SK-N-SH (cell line): Measurements from ENCODE around the gene SYT17. TPM values are rescaled to one million over a fixed set of nuclear protein-coding genes. Genes with fewer than 3 reads are reported as not detected.

ENCODE experiments used
- CTCF ChIA-PET: fragments of 300-600, 350-600 bp; formaldehyde crosslinking; extraction: SDS; loops from one replicate; lab custom pipeline; 2021; lab: Yijun Ruan, JAX
- POLR2A ChIA-PET: fragments of 350-600 bp; sonication (Branson Sonifier 250); formaldehyde crosslinking; extraction: SDS; loops from one replicate; lab custom pipeline; 2020; ENCODE audit warnings: antibody characterized with exemption, inconsistent platforms; lab: Yijun Ruan, JAX
- DNase-seq: peaks from one replicate; pipeline ENCODE4 v3.0.0; 2012
- H2AFZ ChIP-seq: fragments of 200-600 bp; sonication (generic); 2 replicates; pipeline ENCODE4 v1.8.1; 2016; ENCODE audit warnings: antibody characterized with exemption, mild to moderate bottlenecking, low read depth
- H3F3A ChIP-seq: fragments of 200-600 bp; sonication (generic); replicated peaks from 2 replicates; pipeline ENCODE3; 2016; ENCODE audit warnings: antibody characterized with exemption, mild to moderate bottlenecking; ENCODE audit not compliant: insufficient read depth
- H3K27ac ChIP-seq, 2 experiments: fragments of 200-500 bp in 1 of 2; fragments of 200-600 bp in 1 of 2; sonication (Bioruptor generic) in 1 of 2; sonication (generic), shearing (Covaris generic) in 1 of 2; 2 replicates each; pipeline versions ENCODE4 v1.5.1 to v1.6.1; 2014 to 2016; ENCODE audit warnings: low read depth in 2 of 2, inconsistent platforms in 1 of 2, low read length in 1 of 2, mild to moderate bottlenecking in 1 of 2, mixed read lengths in 1 of 2
- H3K27me3 ChIP-seq: fragments of 200-600 bp; sonication (generic), shearing (Covaris generic); 2 replicates; pipeline ENCODE4 v1.6.1; 2016; ENCODE audit warnings: mixed run types; ENCODE audit not compliant: insufficient read depth
- H3K36me3 ChIP-seq, 2 experiments: fragments of 200-500 bp in 1 of 2; fragments of 200-600 bp in 1 of 2; sonication (Bioruptor generic) in 1 of 2; sonication (generic) in 1 of 2; replicated peaks in 1 of 2; 2 replicates each; pipeline versions ENCODE3 to v1.5.1; 2014 to 2016; ENCODE audit warnings: low read length in 1 of 2, mild to moderate bottlenecking in 1 of 2; ENCODE audit not compliant: insufficient read depth in 2 of 2, control insufficient read depth in 1 of 2
- H3K4me1 ChIP-seq, 2 experiments: fragments of 200-500 bp in 1 of 2; fragments of 200-600 bp in 1 of 2; sonication (Bioruptor generic) in 1 of 2; sonication (generic), shearing (Covaris generic) in 1 of 2; 2 replicates each; pipeline versions ENCODE4 v1.5.1 to v1.6.1; 2014 to 2016; ENCODE audit warnings: low read depth in 1 of 2, low read length in 1 of 2, mixed run types in 1 of 2; ENCODE audit not compliant: insufficient read depth in 2 of 2, control insufficient read depth in 1 of 2
- H3K4me2 ChIP-seq: fragments of 200-600 bp; sonication (generic), shearing (Covaris generic); 2 replicates; pipeline ENCODE4 v1.6.1; 2017; ENCODE audit warnings: mixed run types
- H3K4me3 ChIP-seq, 2 experiments: fragments of 200-500 bp in 1 of 2; fragments of 200-600 bp in 1 of 2; sonication (Bioruptor generic) in 1 of 2; sonication (generic), shearing (Covaris generic) in 1 of 2; 2 replicates each; pipeline versions ENCODE4 v1.5.1 to v1.8.1; 2014 to 2016; ENCODE audit warnings: low read depth in 2 of 2, inconsistent platforms in 1 of 2, low read length in 1 of 2, mild to moderate bottlenecking in 1 of 2, mixed read lengths in 1 of 2, moderate library complexity in 1 of 2
- H3K79me2 ChIP-seq: fragments of 200-600 bp; sonication (generic); 2 replicates; pipeline ENCODE4 v1.8.1; 2017; ENCODE audit warnings: mild to moderate bottlenecking; ENCODE audit not compliant: insufficient read depth
- H3K9ac ChIP-seq: fragments of 200-600 bp; sonication (generic); 2 replicates; pipeline ENCODE4 v1.6.1; 2017; ENCODE audit warnings: mixed run types
- H3K9me2 ChIP-seq: fragments of 200-600 bp; sonication (generic); 2 replicates; pipeline ENCODE4 v1.6.1; 2017; ENCODE audit warnings: mixed run types
- H3K9me3 ChIP-seq: fragments of 200-600 bp; sonication (generic); 2 replicates; pipeline ENCODE4 v1.6.1; 2017; ENCODE audit warnings: mixed run types, mild to moderate bottlenecking, moderate library complexity
- H4K20me1 ChIP-seq: fragments of 200-600 bp; sonication (generic); 2 replicates; pipeline ENCODE4 v1.6.1; 2017; ENCODE audit warnings: mild to moderate bottlenecking, mixed run types; ENCODE audit not compliant: insufficient read depth
- ELF1 ChIP-seq: IDR thresholded peaks from 2 replicates; pipeline ENCODE4 v1.4.0; 2012
- EZH2phosphoT487 ChIP-seq: fragments of 200-600 bp; sonication (generic); IDR thresholded peaks from 2 replicates; pipeline ENCODE4 v1.6.1; 2017; ENCODE audit warnings: low read depth, mixed run types, mild to moderate bottlenecking, antibody characterized with exemption, moderate library complexity, borderline replicate concordance
- FOSL2 ChIP-seq: IDR thresholded peaks from 2 replicates; pipeline ENCODE4 v1.4.0; 2012; ENCODE audit warnings: low read depth, mild to moderate bottlenecking, moderate library complexity, borderline replicate concordance
- FOXJ3 ChIP-seq: sonication (generic); formaldehyde crosslinking; IDR thresholded peaks from 2 replicates; pipeline ENCODE4 v1.5.1; 2020; ENCODE audit warnings: mild to moderate bottlenecking, missing genetic modification reagents
- FOXM1 ChIP-seq: IDR thresholded peaks from 2 replicates; pipeline ENCODE4 v1.4.0; 2012; ENCODE audit warnings: low read depth, mild to moderate bottlenecking
- GABPA ChIP-seq: IDR thresholded peaks from 2 replicates; pipeline ENCODE4 v1.4.0; 2012; ENCODE audit warnings: low read depth, mild to moderate bottlenecking
- GATA2 ChIP-seq: sonication (generic); formaldehyde crosslinking; IDR thresholded peaks from 2 replicates; pipeline ENCODE4 v1.5.0; 2020; ENCODE audit warnings: mild to moderate bottlenecking, missing genetic modification reagents
- JUND ChIP-seq: IDR thresholded peaks from 2 replicates; pipeline ENCODE4 v1.4.0; 2012
- MEF2A ChIP-seq: IDR thresholded peaks from 2 replicates; pipeline ENCODE4 v1.4.0; 2012; ENCODE audit warnings: low read depth, borderline replicate concordance
- NRF1 ChIP-seq: IDR thresholded peaks from 2 replicates; pipeline ENCODE4 v1.6.1; 2012; ENCODE audit warnings: low read depth, mild to moderate bottlenecking, low read length
- POLR2AphosphoS5 ChIP-seq: IDR thresholded peaks from 2 replicates; pipeline ENCODE4 v1.6.1; 2012; ENCODE audit warnings: low read depth, low read length
- RCOR1 ChIP-seq: fragments of 150-350 bp; IDR thresholded peaks from 2 replicates; pipeline ENCODE4 v1.6.1; 2017; ENCODE audit warnings: antibody characterized with exemption, low read length
- RFX5 ChIP-seq: IDR thresholded peaks from 2 replicates; pipeline ENCODE4 v1.6.1; 2012; ENCODE audit warnings: mild to moderate bottlenecking, improper control_type of control experiment, low read length
- RXRA ChIP-seq: IDR thresholded peaks from 2 replicates; pipeline ENCODE4 v1.4.0; 2012; ENCODE audit warnings: low read depth, mild to moderate bottlenecking, borderline replicate concordance
- SIN3A ChIP-seq: IDR thresholded peaks from 2 replicates; pipeline ENCODE4 v1.6.1; 2012; ENCODE audit warnings: low read depth, mild to moderate bottlenecking, low read length, moderate library complexity, borderline replicate concordance
- TAF1 ChIP-seq: IDR thresholded peaks from 2 replicates; pipeline ENCODE4 v1.6.1; 2012; ENCODE audit warnings: low read depth, mild to moderate bottlenecking, low read length, moderate library complexity, borderline replicate concordance
- TEAD4 ChIP-seq: IDR thresholded peaks from 2 replicates; pipeline ENCODE4 v1.4.0; 2012; ENCODE audit warnings: mild to moderate bottlenecking, borderline replicate concordance; ENCODE audit not compliant: insufficient read depth
- YY1 ChIP-seq: IDR thresholded peaks from 2 replicates; pipeline ENCODE4 v1.4.0; 2012; ENCODE audit warnings: low read depth, mild to moderate bottlenecking
- WGBS: methylation state at CpG from one replicate; pipeline ENCODE4 v1.1.6; 2017; ENCODE audit warnings: low lambda C conversion rate; 5-methylcytosine and 5-hydroxymethylcytosine counted together
- polyA plus RNA-seq, 3 experiments: library from polyadenylated mRNA; depleted of rRNA; stranded (reverse); fragments of >200 nt; gene quantifications; 2 replicates each; pipeline ENCODE4 v1.2.3, GENCODE V29; 2012
- TF ChIP-seq, protein P1 (sequence below): fragments of 150-350 bp; IDR thresholded peaks from 2 replicates; pipeline ENCODE4 v1.6.1; 2017; ENCODE audit warnings: antibody characterized with exemption, low read length, low read depth, borderline replicate concordance
- TF ChIP-seq, protein P2 (sequence below): IDR thresholded peaks from 2 replicates; pipeline ENCODE4 v1.4.0; 2012; ENCODE audit warnings: low read depth
- TF ChIP-seq, protein P3 (sequence below): fragments of 200-600 bp; sonication (generic); IDR thresholded peaks from 2 replicates; pipeline ENCODE4 v1.6.1; 2017; ENCODE audit warnings: antibody characterized with exemption, mild to moderate bottlenecking, moderate library complexity
- TF ChIP-seq, protein P4 (sequence below): fragments of 150-350 bp; IDR thresholded peaks from 2 replicates; pipeline ENCODE4 v1.6.1; 2016; ENCODE audit warnings: mild to moderate bottlenecking, low read depth, low read length
- TF ChIP-seq, protein P5 (sequence below): IDR thresholded peaks from 2 replicates; pipeline ENCODE4 v1.4.0; 2012; ENCODE audit warnings: low read depth, borderline replicate concordance

Gene SYT17
- polyA plus RNA-seq, 1 of the 3 experiments (the other 2 are of a cell fraction) = 0.21 TPM

DNA sequence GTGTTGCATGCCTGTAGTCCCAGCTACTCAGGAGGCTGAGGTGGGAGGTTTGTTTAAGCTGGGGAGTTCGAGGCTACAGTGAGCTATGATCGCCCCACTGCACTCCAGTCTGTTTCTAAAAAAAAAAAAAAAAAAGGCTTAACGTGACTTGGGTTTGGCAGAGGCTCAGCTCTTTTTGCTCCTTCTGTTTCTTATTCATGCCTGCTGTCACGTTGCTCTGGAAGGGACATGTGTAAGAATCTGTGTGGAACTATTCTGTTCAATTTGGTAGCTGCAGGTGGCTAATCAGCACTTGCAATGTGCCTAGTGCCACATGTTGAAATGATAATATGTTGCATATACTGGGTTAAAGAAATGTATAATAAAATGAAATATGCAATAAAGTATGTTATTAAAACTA is 20.9 kb upstream of the SYT17 start:
- WGBS = 29% methylated on average over 4 of the region's 4 CpGs
- no peak overlapping the region for H3K4me3 ChIP-seq
- no peaks in the 10 kb centered on the region for H3K9me2 ChIP-seq
- H3K4me2 ChIP-seq = no peak overlapping the region
- peaks cover 0 to 3% of the 10 kb centered on the region in 2 experiments; a peak in 1 of 4 replicates for H3K4me1 ChIP-seq
- no peaks in the 10 kb centered on the region for H3K79me2 ChIP-seq
- POLR2A ChIA-PET = no interaction called here
- H2AFZ ChIP-seq = no peak overlapping the region
- no peak overlapping the region for H3K9ac ChIP-seq
- H3K27me3 ChIP-seq = no peaks in the 10 kb centered on the region
- CTCF ChIA-PET = interaction anchor here (1.8 kb wide), 1 partner anchor 61 kb away, joined by 5 read pairs; no protein-coding TSS in a partner anchor
- H3K27ac ChIP-seq = no peak overlapping the region
- DNase-seq = no peak
- H3K36me3 ChIP-seq = no peaks in the 10 kb centered on the region
- H4K20me1 ChIP-seq = no peaks in the 10 kb centered on the region
- TF ChIP-seq RFX5 = no peak
- TF ChIP-seq FOXJ3 (CRISPR knock-in tag) = no peak
- TF ChIP-seq MEF2A = no peak
- TF ChIP-seq, protein P1, sequence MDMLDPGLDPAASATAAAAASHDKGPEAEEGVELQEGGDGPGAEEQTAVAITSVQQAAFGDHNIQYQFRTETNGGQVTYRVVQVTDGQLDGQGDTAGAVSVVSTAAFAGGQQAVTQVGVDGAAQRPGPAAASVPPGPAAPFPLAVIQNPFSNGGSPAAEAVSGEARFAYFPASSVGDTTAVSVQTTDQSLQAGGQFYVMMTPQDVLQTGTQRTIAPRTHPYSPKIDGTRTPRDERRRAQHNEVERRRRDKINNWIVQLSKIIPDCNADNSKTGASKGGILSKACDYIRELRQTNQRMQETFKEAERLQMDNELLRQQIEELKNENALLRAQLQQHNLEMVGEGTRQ = no peak
- no peak for TF ChIP-seq ELF1
- TF ChIP-seq FOSL2 = no peak
- no peak for TF ChIP-seq NRF1
- TF ChIP-seq GATA2 = no peak
- TF ChIP-seq YY1 = no peak
- no peak for TF ChIP-seq JUND
- TF ChIP-seq, protein P2, sequence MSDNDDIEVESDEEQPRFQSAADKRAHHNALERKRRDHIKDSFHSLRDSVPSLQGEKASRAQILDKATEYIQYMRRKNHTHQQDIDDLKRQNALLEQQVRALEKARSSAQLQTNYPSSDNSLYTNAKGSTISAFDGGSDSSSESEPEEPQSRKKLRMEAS = no peak
- TF ChIP-seq TEAD4 = no peak
- H3K9me3 ChIP-seq = no peaks in the 10 kb centered on the region
- H3F3A ChIP-seq = no peaks in the 10 kb centered on the region

DNA sequence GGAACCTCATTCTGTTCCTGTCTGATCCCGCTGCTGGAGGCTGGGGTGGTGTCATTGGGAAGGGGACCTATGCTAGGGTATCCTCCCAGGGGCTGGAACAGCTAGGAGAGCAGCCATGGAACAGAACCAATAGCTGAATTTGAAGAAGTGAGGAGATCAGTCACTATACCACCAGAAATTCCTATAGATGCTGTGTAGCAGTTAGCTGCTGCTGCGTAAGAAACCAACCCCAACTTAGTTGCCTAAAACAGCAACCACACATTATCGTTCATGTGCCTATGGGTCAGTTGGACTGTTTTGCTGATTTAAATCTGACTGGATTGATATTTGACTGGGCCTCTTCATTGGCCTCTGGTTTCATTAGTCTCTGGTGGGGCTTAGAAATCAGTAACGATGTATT is 20.4 kb upstream of the SYT17 start:
- no peak overlapping the region for H3K4me2 ChIP-seq
- H3K4me1 ChIP-seq = peaks cover 0 to 3% of the 10 kb centered on the region in 2 experiments; a peak in 1 of 4 replicates
- no peaks in the 10 kb centered on the region for H3K9me3 ChIP-seq
- H3K9ac ChIP-seq = no peak overlapping the region
- POLR2A ChIA-PET = no interaction called here
- no peaks in the 10 kb centered on the region for H3K27me3 ChIP-seq
- DNase-seq = no peak
- no peak overlapping the region for H3K27ac ChIP-seq
- H2AFZ ChIP-seq = no peak overlapping the region
- H4K20me1 ChIP-seq = no peaks in the 10 kb centered on the region
- no peak overlapping the region for H3K4me3 ChIP-seq
- H3K79me2 ChIP-seq = no peaks in the 10 kb centered on the region
- no peaks in the 10 kb centered on the region for H3K36me3 ChIP-seq
- no peaks in the 10 kb centered on the region for H3F3A ChIP-seq
- 79% methylated on average over 4 of the region's 4 CpGs for WGBS
- TF ChIP-seq RXRA (no peak), TAF1 (no peak), EZH2phosphoT487 (no peak), RFX5 (no peak), POLR2AphosphoS5 (no peak), RCOR1 (no peak), FOXM1 (no peak), SIN3A (no peak), GABPA (no peak)
- TF ChIP-seq, protein P1 = no peak
- TF ChIP-seq, protein P2 = no peak
- TF ChIP-seq, protein P3, sequence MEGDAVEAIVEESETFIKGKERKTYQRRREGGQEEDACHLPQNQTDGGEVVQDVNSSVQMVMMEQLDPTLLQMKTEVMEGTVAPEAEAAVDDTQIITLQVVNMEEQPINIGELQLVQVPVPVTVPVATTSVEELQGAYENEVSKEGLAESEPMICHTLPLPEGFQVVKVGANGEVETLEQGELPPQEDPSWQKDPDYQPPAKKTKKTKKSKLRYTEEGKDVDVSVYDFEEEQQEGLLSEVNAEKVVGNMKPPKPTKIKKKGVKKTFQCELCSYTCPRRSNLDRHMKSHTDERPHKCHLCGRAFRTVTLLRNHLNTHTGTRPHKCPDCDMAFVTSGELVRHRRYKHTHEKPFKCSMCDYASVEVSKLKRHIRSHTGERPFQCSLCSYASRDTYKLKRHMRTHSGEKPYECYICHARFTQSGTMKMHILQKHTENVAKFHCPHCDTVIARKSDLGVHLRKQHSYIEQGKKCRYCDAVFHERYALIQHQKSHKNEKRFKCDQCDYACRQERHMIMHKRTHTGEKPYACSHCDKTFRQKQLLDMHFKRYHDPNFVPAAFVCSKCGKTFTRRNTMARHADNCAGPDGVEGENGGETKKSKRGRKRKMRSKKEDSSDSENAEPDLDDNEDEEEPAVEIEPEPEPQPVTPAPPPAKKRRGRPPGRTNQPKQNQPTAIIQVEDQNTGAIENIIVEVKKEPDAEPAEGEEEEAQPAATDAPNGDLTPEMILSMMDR = no peak
- TF ChIP-seq, protein P4, sequence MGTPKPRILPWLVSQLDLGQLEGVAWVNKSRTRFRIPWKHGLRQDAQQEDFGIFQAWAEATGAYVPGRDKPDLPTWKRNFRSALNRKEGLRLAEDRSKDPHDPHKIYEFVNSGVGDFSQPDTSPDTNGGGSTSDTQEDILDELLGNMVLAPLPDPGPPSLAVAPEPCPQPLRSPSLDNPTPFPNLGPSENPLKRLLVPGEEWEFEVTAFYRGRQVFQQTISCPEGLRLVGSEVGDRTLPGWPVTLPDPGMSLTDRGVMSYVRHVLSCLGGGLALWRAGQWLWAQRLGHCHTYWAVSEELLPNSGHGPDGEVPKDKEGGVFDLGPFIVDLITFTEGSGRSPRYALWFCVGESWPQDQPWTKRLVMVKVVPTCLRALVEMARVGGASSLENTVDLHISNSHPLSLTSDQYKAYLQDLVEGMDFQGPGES = no peak
- TF ChIP-seq, protein P5, sequence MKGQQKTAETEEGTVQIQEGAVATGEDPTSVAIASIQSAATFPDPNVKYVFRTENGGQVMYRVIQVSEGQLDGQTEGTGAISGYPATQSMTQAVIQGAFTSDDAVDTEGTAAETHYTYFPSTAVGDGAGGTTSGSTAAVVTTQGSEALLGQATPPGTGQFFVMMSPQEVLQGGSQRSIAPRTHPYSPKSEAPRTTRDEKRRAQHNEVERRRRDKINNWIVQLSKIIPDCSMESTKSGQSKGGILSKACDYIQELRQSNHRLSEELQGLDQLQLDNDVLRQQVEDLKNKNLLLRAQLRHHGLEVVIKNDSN = no peak
- CTCF ChIA-PET = interaction anchor here (1.8 kb wide), 1 partner anchor 62 kb away, joined by 5 read pairs; no protein-coding TSS in a partner anchor
- no peaks in the 10 kb centered on the region for H3K9me2 ChIP-seq
